HL-60/S4 treated with phorbol 12-myristate 13-acetate at 8.2 ng/mL for 4 days and 3 days (cell line): ENCODE results near the gene CIDEB.

Experiments
- in situ Hi-C: fragments of 300-500 bp; cut with MboI; formaldehyde crosslinking; loops from 2 replicates; pipeline ENCODE4 v1.15.0; 2022; ENCODE audit warnings: low sequenced_read_pairs

The CIDEB gene

GRCh38 chr14:24296341-24297157 lies 11.2 kb downstream of the CIDEB start:
- in situ Hi-C loops = loop anchor here (10.0 kb wide), 1 partner anchor 52 kb away; the partner anchor contains the start of gene TINF2

GRCh38 chr14:24293525-24293924 lies 14.3 kb downstream of the CIDEB start:
- in situ Hi-C loops = loop anchor here (10.0 kb wide), 1 partner anchor 49 kb away; the partner anchor contains the start of gene TINF2

- in situ Hi-C loops = loop anchor here (10.0 kb wide), 1 partner anchor 47 kb away; the partner anchor contains the start of gene TINF2
Observed at GRCh38 chr14:24292118-24292807, 15.5 kb downstream of the CIDEB start.

- in situ Hi-C loops = loop anchor here (10.0 kb wide), 1 partner anchor 47 kb away; the partner anchor contains the start of gene TINF2
Observed at GRCh38 chr14:24291446-24292117, 16.2 kb downstream of the CIDEB start.

GRCh38 chr14:24290746-24291145 lies 17.0 kb downstream of the CIDEB start:
- in situ Hi-C loops = loop anchor here (10.0 kb wide), 1 partner anchor 46 kb away; the partner anchor contains the start of gene TINF2

- in situ Hi-C loops = loop anchor here (10.0 kb wide), 1 partner anchor 45 kb away; the partner anchor contains the start of gene TINF2
Observed at GRCh38 chr14:24289649-24290280, 18.0 kb downstream of the CIDEB start.

GRCh38 chr14:24286996-24287395 lies 20.8 kb downstream of the CIDEB start:
- in situ Hi-C loops = no loop called here

GRCh38 chr14:24285351-24285750 lies 22.4 kb downstream of the CIDEB start:
- in situ Hi-C loops = no loop called here

- in situ Hi-C loops = no loop called here
Observed at GRCh38 chr14:24284501-24285035, 23.2 kb downstream of the CIDEB start.

- in situ Hi-C loops = no loop called here
Observed at GRCh38 chr14:24283796-24284460, 23.8 kb downstream of the CIDEB start.

GRCh38 chr14:24282736-24283135 lies 25.0 kb downstream of the CIDEB start:
- in situ Hi-C loops = no loop called here

GRCh38 chr14:24281636-24282035 lies 26.1 kb downstream of the CIDEB start:
- in situ Hi-C loops = no loop called here

GRCh38 chr14:24280797-24281460 lies 26.8 kb downstream of the CIDEB start:
- in situ Hi-C loops = no loop called here

- in situ Hi-C loops = no loop called here
Observed at GRCh38 chr14:24279301-24280186, 28.2 kb downstream of the CIDEB start.

- in situ Hi-C loops = no loop called here
Observed at GRCh38 chr14:24278424-24278823, 29.4 kb downstream of the CIDEB start.

- in situ Hi-C loops = no loop called here
Observed at GRCh38 chr14:24277606-24278321, 30.0 kb downstream of the CIDEB start.

GRCh38 chr14:24277071-24277470 lies 30.7 kb downstream of the CIDEB start:
- in situ Hi-C loops = no loop called here

- in situ Hi-C loops = no loop called here
Observed at GRCh38 chr14:24274101-24274543, 33.7 kb downstream of the CIDEB start.
